ENCODE measurements around the gene ARL14EPL.

The ARL14EPL gene

DNA sequence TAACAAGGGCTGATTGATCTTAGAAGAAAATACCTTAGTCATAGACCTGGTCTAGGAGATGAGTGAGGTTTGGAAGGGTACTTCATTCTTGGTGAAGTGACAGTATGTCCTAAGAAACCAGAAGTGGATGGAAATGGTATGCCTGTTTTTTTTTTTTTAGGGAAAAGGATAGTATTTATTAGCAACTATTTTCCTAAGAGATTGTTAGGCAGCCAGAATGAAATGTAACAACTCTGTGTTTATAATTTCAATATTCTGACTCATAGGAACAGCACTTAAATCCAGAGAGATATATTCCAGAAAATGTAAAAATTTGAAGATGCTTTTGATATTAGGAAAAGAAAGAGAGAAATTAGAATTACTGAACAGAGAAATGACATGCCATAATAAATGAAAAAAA is 21.2 kb upstream of the ARL14EPL start:
- no peaks in the 10 kb centered on the region for H3F3A ChIP-seq (ENCODE audit: insufficient read depth)
- no peak overlapping the region for H3K27ac ChIP-seq (ENCODE audit: low read depth, low read length)
- no peaks in the 10 kb centered on the region for H3K36me3 ChIP-seq (ENCODE audit: low read length)
- no peaks in the 10 kb centered on the region for H3K79me2 ChIP-seq (ENCODE audit: insufficient read depth, low read length)
- no peak overlapping the region for H3K9ac ChIP-seq (ENCODE audit: low read length)
- H3K9me3 ChIP-seq (ENCODE audit: insufficient read depth, low read length): no peaks in the 10 kb centered on the region
- H3K4me3 ChIP-seq (ENCODE audit: insufficient read depth, low read length, poor library complexity, severe bottlenecking): no peak overlapping the region
- no peaks in the 10 kb centered on the region for H3K27me3 ChIP-seq (ENCODE audit: low read length)
- TF ChIP-seq, protein P1, sequence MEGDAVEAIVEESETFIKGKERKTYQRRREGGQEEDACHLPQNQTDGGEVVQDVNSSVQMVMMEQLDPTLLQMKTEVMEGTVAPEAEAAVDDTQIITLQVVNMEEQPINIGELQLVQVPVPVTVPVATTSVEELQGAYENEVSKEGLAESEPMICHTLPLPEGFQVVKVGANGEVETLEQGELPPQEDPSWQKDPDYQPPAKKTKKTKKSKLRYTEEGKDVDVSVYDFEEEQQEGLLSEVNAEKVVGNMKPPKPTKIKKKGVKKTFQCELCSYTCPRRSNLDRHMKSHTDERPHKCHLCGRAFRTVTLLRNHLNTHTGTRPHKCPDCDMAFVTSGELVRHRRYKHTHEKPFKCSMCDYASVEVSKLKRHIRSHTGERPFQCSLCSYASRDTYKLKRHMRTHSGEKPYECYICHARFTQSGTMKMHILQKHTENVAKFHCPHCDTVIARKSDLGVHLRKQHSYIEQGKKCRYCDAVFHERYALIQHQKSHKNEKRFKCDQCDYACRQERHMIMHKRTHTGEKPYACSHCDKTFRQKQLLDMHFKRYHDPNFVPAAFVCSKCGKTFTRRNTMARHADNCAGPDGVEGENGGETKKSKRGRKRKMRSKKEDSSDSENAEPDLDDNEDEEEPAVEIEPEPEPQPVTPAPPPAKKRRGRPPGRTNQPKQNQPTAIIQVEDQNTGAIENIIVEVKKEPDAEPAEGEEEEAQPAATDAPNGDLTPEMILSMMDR (IDR thresholded peaks at IDR 0.05; ENCODE audit: insufficient read depth, low read length, poor library complexity, severe bottlenecking): no peak
- TF ChIP-seq EZH2phosphoT487 (conservative IDR thresholded peaks at IDR 0.05; ENCODE audit: low read length): no peak
- H2AFZ ChIP-seq (ENCODE audit: low read depth, low read length, severe bottlenecking): no peak overlapping the region
- no peak overlapping the region for H3K4me2 ChIP-seq (ENCODE audit: low read depth, low read length, poor library complexity, severe bottlenecking)
- no peaks in the 10 kb centered on the region for H3K9me2 ChIP-seq (replicated peaks; ENCODE audit: insufficient read depth, low read length)
- H4K20me1 ChIP-seq (ENCODE audit: low read depth, low read length): no peaks in the 10 kb centered on the region

GRCh38 chr5:116013207-116013785 is 19.0 kb upstream of the ARL14EPL start:
- Histone ChIP-seq H4K20me1 (ENCODE audit: low read depth, low read length) (no peaks in the 10 kb centered on the region), H2AFZ (ENCODE audit: low read depth, low read length, severe bottlenecking) (no peak overlapping the region), H3K27ac (ENCODE audit: low read depth, low read length) (no peak overlapping the region), H3F3A (ENCODE audit: insufficient read depth) (no peaks in the 10 kb centered on the region), H3K36me3 (ENCODE audit: low read length) (no peaks in the 10 kb centered on the region), H3K9me2 (replicated peaks; ENCODE audit: insufficient read depth, low read length) (no peaks in the 10 kb centered on the region), H3K4me2 (ENCODE audit: low read depth, low read length, poor library complexity, severe bottlenecking) (no peak overlapping the region), H3K4me3 (ENCODE audit: insufficient read depth, low read length, poor library complexity, severe bottlenecking) (no peak overlapping the region), H3K27me3 (ENCODE audit: low read length) (no peaks in the 10 kb centered on the region), H3K79me2 (ENCODE audit: insufficient read depth, low read length) (no peaks in the 10 kb centered on the region), H3K9ac (ENCODE audit: low read length) (no peak overlapping the region), H3K9me3 (ENCODE audit: insufficient read depth, low read length) (no peaks in the 10 kb centered on the region)
- no peak for TF ChIP-seq EZH2phosphoT487 (conservative IDR thresholded peaks at IDR 0.05; ENCODE audit: low read length)
- TF ChIP-seq, protein P1 (IDR thresholded peaks at IDR 0.05; ENCODE audit: insufficient read depth, low read length, poor library complexity, severe bottlenecking): no peak

- no peaks in the 10 kb centered on the region for H3K9me3 ChIP-seq (ENCODE audit: insufficient read depth, low read length)
- no peaks in the 10 kb centered on the region for H3K79me2 ChIP-seq (ENCODE audit: insufficient read depth, low read length)
- no peaks in the 10 kb centered on the region for H3K36me3 ChIP-seq (ENCODE audit: low read length)
- no peak overlapping the region for H3K4me3 ChIP-seq (ENCODE audit: insufficient read depth, low read length, poor library complexity, severe bottlenecking)
- no peaks in the 10 kb centered on the region for H4K20me1 ChIP-seq (ENCODE audit: low read depth, low read length)
- H3F3A ChIP-seq (ENCODE audit: insufficient read depth): no peaks in the 10 kb centered on the region
- H3K27me3 ChIP-seq (ENCODE audit: low read length): no peaks in the 10 kb centered on the region
- no peak overlapping the region for H3K27ac ChIP-seq (ENCODE audit: low read depth, low read length)
- H3K9me2 ChIP-seq (replicated peaks; ENCODE audit: insufficient read depth, low read length): no peaks in the 10 kb centered on the region
- TF ChIP-seq EZH2phosphoT487 (conservative IDR thresholded peaks at IDR 0.05; ENCODE audit: low read length): no peak
- TF ChIP-seq, protein P1 (IDR thresholded peaks at IDR 0.05; ENCODE audit: insufficient read depth, low read length, poor library complexity, severe bottlenecking): no peak
- H3K4me2 ChIP-seq (ENCODE audit: low read depth, low read length, poor library complexity, severe bottlenecking): no peak overlapping the region
- H3K9ac ChIP-seq (ENCODE audit: low read length): no peak overlapping the region
- H2AFZ ChIP-seq (ENCODE audit: low read depth, low read length, severe bottlenecking): no peak overlapping the region
These were observed 18.3 kb upstream of the ARL14EPL start for GRCh38 chr5:116013936-116014335.

Measured in SU-DHL-6 (cell line).